Measurements from ENCODE around the gene ELL. TPM values are rescaled to one million over a fixed set of nuclear protein-coding genes. Genes with fewer than 3 reads are reported as not detected.
A peak's percentile ranks its signal among the peaks of the same experiment; 100 is the strongest.

ELL gene
- total RNA-seq, 2 donors from 2014 or later = 10.7 to 44.4 TPM

DNA sequence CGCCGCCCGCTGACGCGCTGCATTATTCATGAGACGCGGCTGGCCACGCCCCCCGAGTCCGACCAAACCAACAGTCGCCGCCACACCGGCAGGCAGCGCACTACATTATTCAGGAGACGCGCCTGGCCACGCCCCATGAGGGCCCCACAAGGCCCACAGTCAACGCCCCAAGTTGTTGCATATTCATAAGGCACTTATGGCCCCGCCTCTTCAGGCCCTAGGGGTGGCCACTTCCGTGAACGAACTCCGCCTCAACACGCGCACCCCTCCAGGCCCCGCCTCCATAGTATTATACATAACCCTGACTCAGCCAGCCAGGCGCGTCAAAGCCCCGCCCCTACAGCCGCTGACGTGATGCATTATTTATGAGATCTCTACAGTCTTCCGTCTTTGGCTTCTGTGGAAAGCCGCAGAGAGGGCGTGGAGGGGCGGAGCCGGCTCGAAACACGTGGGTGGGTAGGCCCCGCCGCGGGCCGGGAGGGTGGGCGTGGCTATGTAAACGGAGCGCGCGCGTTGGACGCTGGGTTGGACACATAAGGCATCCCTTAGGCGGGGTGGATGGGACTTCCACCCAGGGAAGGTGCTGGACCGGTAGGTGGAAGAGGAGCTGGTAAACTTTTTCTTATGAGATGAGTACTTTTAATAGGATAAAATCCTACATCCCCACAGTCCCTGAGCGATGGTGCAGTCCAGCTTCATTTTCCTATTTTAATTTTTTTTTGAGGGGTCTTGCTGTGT lies 423 bp upstream of the ELL start:
- Histone ChIP-seq H3K27me3 (replicated peaks; ENCODE audit: insufficient read depth) (no peaks in the 10 kb centered on the region), H3K4me1 (replicated peaks) (no peaks in the 10 kb centered on the region), H3K9me3 (no peaks in the 10 kb centered on the region), H3K36me3 (no peaks in the 10 kb centered on the region), H3K4me3 (peak overlapping the region; percentile 82 to 93), H3K27ac (peak overlapping the region; percentile 93 to 94)
- DNase-seq (ENCODE audit: low spot score) = peak; percentile 100
- intact Hi-C loops (cut with DNase I) = loop anchor here (5.0 kb wide), 2 partner anchors 35 to 65 kb away; partner anchors contain the start of gene KXD1
- peak; percentile 98 for TF ChIP-seq POLR2AphosphoS5 (IDR thresholded peaks at IDR 0.05)
- TF ChIP-seq CTCF (IDR thresholded peaks at IDR 0.05) = peak in 3 of 4 experiments; percentile 19 to 54 (median 19)
- TF ChIP-seq POLR2A (IDR thresholded peaks at IDR 0.05) = peak; percentile 46
- under 1% methylated on average over 49 of the region's 51 CpGs for WGBS

GRCh38 chr19:18520848-18521691 lies 800 bp downstream of the ELL start:
- DNase-seq (ENCODE audit: low spot score) = no peak
- H3K27me3 ChIP-seq (replicated peaks; ENCODE audit: insufficient read depth) = no peaks in the 10 kb centered on the region
- H3K9me3 ChIP-seq = no peaks in the 10 kb centered on the region
- H3K27ac ChIP-seq = peak overlapping the region; percentile 93 to 94
- intact Hi-C loops (cut with DNase I) = loop anchor here (5.0 kb wide), 2 partner anchors 36 to 64 kb away; partner anchors contain the start of gene KXD1
- H3K36me3 ChIP-seq = no peaks in the 10 kb centered on the region
- H3K4me1 ChIP-seq (replicated peaks) = no peaks in the 10 kb centered on the region
- WGBS = under 1% methylated on average over 40 of the region's 41 CpGs
- TF ChIP-seq POLR2AphosphoS5 (IDR thresholded peaks at IDR 0.05) (no peak), CTCF (IDR thresholded peaks at IDR 0.05) (peak in 1 of 4 experiments; percentile 1)
- H3K4me3 ChIP-seq = peak overlapping the region; percentile 82 to 93

GRCh38 chr19:18519962-18520847 lies 1.7 kb downstream of the ELL start:
- peak overlapping the region; percentile 93 to 94 for H3K27ac ChIP-seq
- 8% methylated on average over 22 of the region's 22 CpGs for WGBS
- no peaks in the 10 kb centered on the region for H3K9me3 ChIP-seq
- intact Hi-C loops (cut with DNase I) = loop anchor here (5.0 kb wide), 2 partner anchors 37 to 63 kb away; partner anchors contain the start of gene KXD1
- DNase-seq (ENCODE audit: low spot score) = peak; percentile 76
- H3K4me3 ChIP-seq = peak overlapping the region; percentile 82 to 93
- no peaks in the 10 kb centered on the region for H3K27me3 ChIP-seq (replicated peaks; ENCODE audit: insufficient read depth)
- no peaks in the 10 kb centered on the region for H3K4me1 ChIP-seq (replicated peaks)
- TF ChIP-seq POLR2AphosphoS5 (IDR thresholded peaks at IDR 0.05) (peak; percentile 67), POLR2A (IDR thresholded peaks at IDR 0.05) (peak; percentile 35), CTCF (IDR thresholded peaks at IDR 0.05) (peak in 3 of 4 experiments; percentile 50 to 80 (median 79))
- no peaks in the 10 kb centered on the region for H3K36me3 ChIP-seq

GRCh38 chr19:18518639-18519038 lies 3.2 kb downstream of the ELL start:
- TF ChIP-seq POLR2AphosphoS5 (IDR thresholded peaks at IDR 0.05) (no peak), POLR2A (IDR thresholded peaks at IDR 0.05) (no peak), CTCF (IDR thresholded peaks at IDR 0.05) (no peak)
- no peak for DNase-seq (ENCODE audit: low spot score)
- 94% methylated on average over 9 of the region's 9 CpGs for WGBS
- intact Hi-C loops (cut with DNase I) = no loop called here
- H3K9me3 ChIP-seq = no peaks in the 10 kb centered on the region
- H3K27ac ChIP-seq = no peak overlapping the region
- no peaks in the 10 kb centered on the region for H3K4me1 ChIP-seq (replicated peaks)
- no peaks in the 10 kb centered on the region for H3K36me3 ChIP-seq
- H3K4me3 ChIP-seq = no peak overlapping the region
- no peaks in the 10 kb centered on the region for H3K27me3 ChIP-seq (replicated peaks; ENCODE audit: insufficient read depth)
